Peyer's patch (tissue), 4 donors: ENCODE results near the gene VAV1.

Experiments used
- CTCF ChIP-seq, 6 experiments: fragments of 450-650 bp in 4 of 6; fragments of 200-600 bp in 2 of 6; sonication (generic) in 1 of 6; IDR thresholded peaks; one replicate each; pipeline ENCODE4 v1.5.1; 2017 to 2019; ENCODE audit warnings: antibody characterized with exemption in 6 of 6, mild to moderate bottlenecking in 3 of 6, moderate library complexity in 1 of 6
- POLR2A ChIP-seq, 2 donors: fragments of 450-650 bp; IDR thresholded peaks; one replicate each; pipeline ENCODE4 v1.5.1; 2017; ENCODE audit warnings: antibody characterized with exemption in 2 of 2, mild to moderate bottlenecking in 2 of 2, moderate library complexity in 2 of 2

GRCh38 chr19:6838062-6838655 is 65.7 kb downstream of the VAV1 start:
- no peak for TF ChIP-seq CTCF (IDR thresholded peaks at IDR 0.05)
- TF ChIP-seq POLR2A (IDR thresholded peaks at IDR 0.05) = no peak
